Tibial artery (tissue), 4 donors: ENCODE measurements around the gene RBMS3.

Experiments
- DNase-seq, 2 donors: peaks; one replicate each; pipeline ENCODE4 v3.0.0-alpha.2; 2019
- H3K27ac ChIP-seq, 2 donors: fragments of 200-600 bp; sonication (generic) in 1 of 2; 1 replicate in 1 of 2; 2 replicates in 1 of 2; pipeline ENCODE4 v1.5.1; 2018 to 2019; ENCODE audit warnings: mild to moderate bottlenecking in 1 of 2
- H3K27me3 ChIP-seq, 2 donors: fragments of 200-600 bp; sonication (generic) in 1 of 2; one replicate each; pipeline versions ENCODE4 v1.5.1 to v1.6.0; 2016 to 2019
- H3K36me3 ChIP-seq, 3 donors: fragments of 200-600 bp; sonication (generic) in 2 of 3; one replicate each; pipeline ENCODE4 v1.5.1; 2016 to 2019; ENCODE audit warnings: mild to moderate bottlenecking in 2 of 3
- H3K4me1 ChIP-seq, 4 donors: fragments of 200-600 bp; sonication (generic) in 2 of 4; 1 replicate in 3 of 4; 2 replicates in 1 of 4; pipeline ENCODE4 v1.5.1; 2016 to 2019
- H3K4me3 ChIP-seq, 2 donors: fragments of 200-600 bp; sonication (generic) in 1 of 2; 1 replicate in 1 of 2; 2 replicates in 1 of 2; pipeline ENCODE4 v1.5.1; 2018 to 2019; ENCODE audit warnings: mild to moderate bottlenecking in 2 of 2
- H3K9me3 ChIP-seq, 3 donors: fragments of 200-600 bp; sonication (generic) in 1 of 3; one replicate each; pipeline ENCODE4 v1.5.1; 2016 to 2019
- CTCF ChIP-seq, 2 experiments: fragments of 200-600 bp in 1 of 2; fragments of 450-650 bp in 1 of 2; IDR thresholded peaks; one replicate each; pipeline ENCODE4 v1.5.1; 2017 to 2019; ENCODE audit warnings: antibody characterized with exemption in 2 of 2, mild to moderate bottlenecking in 1 of 2, moderate library complexity in 1 of 2
- intact Hi-C: fragments of 100-400 bp; cut with DNase I; formaldehyde crosslinking; loops from one replicate; pipeline ENCODE4 v1.15.0; 2023; ENCODE audit warnings: low total_unique reads

The RBMS3 gene

GRCh38 chr3:29694783-29695182 lies 413.9 kb downstream of the RBMS3 start:
- H3K36me3 ChIP-seq: no peaks in the 10 kb centered on the region
- H3K27me3 ChIP-seq: no peaks in the 10 kb centered on the region
- no peak for DNase-seq
- peaks cover 0 to 68% (median 30%) of the 10 kb centered on the region in 4 donors for H3K4me1 ChIP-seq
- H3K9me3 ChIP-seq: no peaks in the 10 kb centered on the region
- H3K27ac ChIP-seq: peak overlapping the region; percentile 79 to 81
- peak overlapping the region in 1 of 2 donors; percentile 6 for H3K4me3 ChIP-seq
- intact Hi-C loops: no loop called here
- no peak for TF ChIP-seq CTCF (IDR thresholded peaks at IDR 0.05)

- Histone ChIP-seq H3K36me3 (no peaks in the 10 kb centered on the region), H3K9me3 (no peaks in the 10 kb centered on the region), H3K27ac (peak overlapping the region; percentile 79 to 81), H3K4me3 (peak overlapping the region in 1 of 2 donors; percentile 6), H3K27me3 (no peaks in the 10 kb centered on the region), H3K4me1 (peaks cover 0 to 72% (median 32%) of the 10 kb centered on the region in 4 donors)
- TF ChIP-seq CTCF (IDR thresholded peaks at IDR 0.05): no peak
- DNase-seq: no peak
- intact Hi-C loops: no loop called here
Observed at GRCh38 chr3:29695201-29695600, 414.3 kb downstream of the RBMS3 start.

GRCh38 chr3:29695643-29696198 lies 414.9 kb downstream of the RBMS3 start:
- Histone ChIP-seq H3K27me3 (no peaks in the 10 kb centered on the region), H3K9me3 (no peaks in the 10 kb centered on the region), H3K4me1 (peaks cover 0 to 74% (median 35%) of the 10 kb centered on the region in 4 donors), H3K4me3 (peak overlapping the region in 1 of 2 donors; percentile 6), H3K27ac (peak overlapping the region; percentile 79 to 81), H3K36me3 (no peaks in the 10 kb centered on the region)
- intact Hi-C loops: no loop called here
- no peak for TF ChIP-seq CTCF (IDR thresholded peaks at IDR 0.05)
- no peak for DNase-seq

- no peaks in the 10 kb centered on the region for H3K36me3 ChIP-seq
- no peaks in the 10 kb centered on the region for H3K27me3 ChIP-seq
- no peak for TF ChIP-seq CTCF (IDR thresholded peaks at IDR 0.05)
- no peak overlapping the region for H3K4me3 ChIP-seq
- peak overlapping the region; percentile 79 to 81 for H3K27ac ChIP-seq
- peaks cover 0 to 74% (median 40%) of the 10 kb centered on the region in 4 donors for H3K4me1 ChIP-seq
- H3K9me3 ChIP-seq: no peaks in the 10 kb centered on the region
- no peak for DNase-seq
- intact Hi-C loops: no loop called here
Observed at GRCh38 chr3:29696311-29696710, 415.4 kb downstream of the RBMS3 start.

- H3K36me3 ChIP-seq: peaks cover 0 to 8% (median 0%) of the 10 kb centered on the region in 3 donors
- H3K27me3 ChIP-seq: no peaks in the 10 kb centered on the region
- no peak overlapping the region for H3K27ac ChIP-seq
- no peak for TF ChIP-seq CTCF (IDR thresholded peaks at IDR 0.05)
- peaks cover 0 to 73% (median 41%) of the 10 kb centered on the region in 4 donors for H3K4me1 ChIP-seq
- DNase-seq: no peak
- intact Hi-C loops: no loop called here
- no peaks in the 10 kb centered on the region for H3K9me3 ChIP-seq
- H3K4me3 ChIP-seq: no peak overlapping the region
Observed at GRCh38 chr3:29697989-29698388, 417.1 kb downstream of the RBMS3 start.
